Esophagus squamous epithelium (tissue), 5 donors: ENCODE data around the gene CST1. TPM values are rescaled to one million over a fixed set of nuclear protein-coding genes. Genes with fewer than 3 reads are reported as not detected.
"Not testable (repeated sequence)": the region's sequence is repeated elsewhere in the genome, so short reads cannot be mapped to it uniquely, and the experiment has no call there.

Experiments
- DNase-seq: peaks from one replicate; lab custom pipeline; 2025; lab: John Stamatoyannopoulos, UW
- H3K27ac ChIP-seq, 4 donors: fragments of 200-600 bp; sonication (generic); one replicate each; pipeline ENCODE4 v1.5.1; 2016 to 2019; ENCODE audit warnings: mild to moderate bottlenecking in 1 of 4
- H3K27me3 ChIP-seq, 4 donors: fragments of 200-600 bp; sonication (generic); 1 replicate in 3 of 4; 2 replicates in 1 of 4; pipeline versions ENCODE4 v1.5.1 to v1.6.0; 2017 to 2021; ENCODE audit warnings: antibody characterized with exemption in 1 of 4
- H3K36me3 ChIP-seq, 3 donors: fragments of 200-600 bp; sonication (generic); one replicate each; pipeline ENCODE4 v1.5.1; 2016 to 2019
- H3K4me1 ChIP-seq, 3 donors: fragments of 200-600 bp; sonication (generic); one replicate each; pipeline ENCODE4 v1.5.1; 2017 to 2019
- H3K4me3 ChIP-seq, 4 donors: fragments of 200-600 bp; sonication (generic); 1 replicate in 3 of 4; 2 replicates in 1 of 4; pipeline ENCODE4 v1.5.1; 2016 to 2019; ENCODE audit warnings: mild to moderate bottlenecking in 2 of 4, moderate library complexity in 1 of 4
- H3K9me3 ChIP-seq, 3 donors: fragments of 200-600 bp; sonication (generic); one replicate each; pipeline ENCODE4 v1.5.1; 2016 to 2019
- CTCF ChIP-seq, 6 experiments: fragments of 450-650 bp in 4 of 6; fragments of 200-600 bp in 2 of 6; sonication (generic) in 2 of 6; IDR thresholded peaks; one replicate each; pipeline ENCODE4 v1.5.1; 2016 to 2019; ENCODE audit warnings: antibody characterized with exemption in 6 of 6, mild to moderate bottlenecking in 4 of 6, moderate library complexity in 4 of 6
- POLR2A ChIP-seq, 4 donors: fragments of 450-650 bp; IDR thresholded peaks; one replicate each; pipeline ENCODE4 v1.6.1; 2017; ENCODE audit warnings: antibody characterized with exemption in 4 of 4, mild to moderate bottlenecking in 4 of 4, moderate library complexity in 3 of 4
- WGBS, 2 donors: methylation state at CpG; one replicate each; pipeline ENCODE4 v1.1.5; 2018; 5-methylcytosine and 5-hydroxymethylcytosine counted together
- intact Hi-C: fragments of 100-400 bp; cut with DNase I; formaldehyde crosslinking; loops from one replicate; pipeline ENCODE4 v1.15.0; 2022
- total RNA-seq, 4 donors: library from RNA; depleted of rRNA; stranded (reverse); fragments of >200 nt; gene quantifications; one replicate each; pipeline ENCODE4 v1.1.0, GENCODE V29; 2016
- donor health status: DM: yes; HTN: yes; CAD: no.

Gene CST1
- total RNA-seq, 4 donors from 2014 or later: not detected

GRCh38 chr20:23773579-23773978, 22.8 kb upstream of the CST1 start:
- WGBS, 2 donors: 84 to 88% methylated on average over 4 of the region's 4 CpGs
- no peaks in the 10 kb centered on the region for H3K9me3 ChIP-seq

GRCh38 chr20:23773127-23773526, 22.4 kb upstream of the CST1 start:
- TF ChIP-seq CTCF (IDR thresholded peaks at IDR 0.05) (no peak), POLR2A (IDR thresholded peaks at IDR 0.05) (no peak)
- Histone ChIP-seq H3K27me3 (peaks cover 0 to 38% (median 0%) of the 10 kb centered on the region in 4 donors), H3K36me3 (no peaks in the 10 kb centered on the region), H3K4me3 (no peak overlapping the region), H3K4me1 (no peaks in the 10 kb centered on the region), H3K9me3 (no peaks in the 10 kb centered on the region), H3K27ac (no peak overlapping the region)
- WGBS, 2 donors: 66 to 90% methylated on average over 2 to 5 of the region's 8 CpGs
- no peak for DNase-seq
- intact Hi-C loops: no loop called here

More at GRCh38 chr20:23773579-23773978, 22.8 kb upstream of the CST1 start:
- Histone ChIP-seq H3K36me3 (no peaks in the 10 kb centered on the region), H3K4me3 (no peak overlapping the region), H3K27me3 (peaks cover 0 to 38% (median 0%) of the 10 kb centered on the region in 4 donors), H3K27ac (no peak overlapping the region), H3K4me1 (no peaks in the 10 kb centered on the region)
- DNase-seq: no peak
- intact Hi-C loops: no loop called here
- TF ChIP-seq POLR2A (IDR thresholded peaks at IDR 0.05) (no peak), CTCF (IDR thresholded peaks at IDR 0.05) (no peak)

GRCh38 chr20:23772074-23772473, 21.3 kb upstream of the CST1 start:
- Histone ChIP-seq H3K36me3 (no peaks in the 10 kb centered on the region), H3K27me3 (peaks cover 0 to 38% (median 0%) of the 10 kb centered on the region in 4 donors), H3K9me3 (no peaks in the 10 kb centered on the region), H3K4me1 (no peaks in the 10 kb centered on the region), H3K4me3 (no peak overlapping the region), H3K27ac (no peak overlapping the region)
- WGBS, 2 donors: 43 to 45% methylated on average over 1 of the region's 3 CpGs
- TF ChIP-seq POLR2A (IDR thresholded peaks at IDR 0.05) (no peak), CTCF (IDR thresholded peaks at IDR 0.05) (no peak)
- intact Hi-C loops: no loop called here
- no peak for DNase-seq

GRCh38 chr20:23770384-23770783, 19.6 kb upstream of the CST1 start:
- peaks cover 0 to 34% (median 0%) of the 10 kb centered on the region in 4 donors for H3K27me3 ChIP-seq
- no peaks in the 10 kb centered on the region for H3K36me3 ChIP-seq
- H3K27ac ChIP-seq: no peak overlapping the region
- no peaks in the 10 kb centered on the region for H3K4me1 ChIP-seq
- H3K4me3 ChIP-seq: no peak overlapping the region
- WGBS, 2 donors: 43 to 50% methylated on average over 2 of the region's 2 CpGs
- DNase-seq: no peak
- H3K9me3 ChIP-seq: no peaks in the 10 kb centered on the region
- TF ChIP-seq POLR2A (IDR thresholded peaks at IDR 0.05): no peak
- no peak for TF ChIP-seq CTCF (IDR thresholded peaks at IDR 0.05)
- intact Hi-C loops: no loop called here

GRCh38 chr20:23768520-23768919, 17.8 kb upstream of the CST1 start:
- intact Hi-C loops: not testable (repeated sequence)

GRCh38 chr20:23766531-23766930, 15.8 kb upstream of the CST1 start:
- intact Hi-C loops: no loop called here
- no peaks in the 10 kb centered on the region for H3K9me3 ChIP-seq
- 57 to 80% methylated on average over 1 of the region's 1 CpG for WGBS, 2 donors
- no peak for DNase-seq
- H3K4me3 ChIP-seq: no peak overlapping the region
- H3K27me3 ChIP-seq: peaks cover 0 to 34% (median 0%) of the 10 kb centered on the region in 4 donors
- no peak for TF ChIP-seq POLR2A (IDR thresholded peaks at IDR 0.05)
- TF ChIP-seq CTCF (IDR thresholded peaks at IDR 0.05): no peak
- H3K36me3 ChIP-seq: no peaks in the 10 kb centered on the region
- H3K27ac ChIP-seq: no peak overlapping the region
- no peaks in the 10 kb centered on the region for H3K4me1 ChIP-seq

More at GRCh38 chr20:23768520-23768919, 17.8 kb upstream of the CST1 start:
- not testable (repeated sequence) for H3K9me3 ChIP-seq, H3K27ac ChIP-seq, H3K4me1 ChIP-seq, H3K4me3 ChIP-seq, DNase-seq, H3K36me3 ChIP-seq
- H3K27me3 ChIP-seq: peaks cover 0 to 37% (median 0%) of the 10 kb centered on the region in 4 donors
